CD4-positive, alpha-beta T cell (primary cell): ENCODE measurements around the gene CARD9. TPM values are rescaled to one million over a fixed set of nuclear protein-coding genes. Genes with fewer than 3 reads are reported as not detected.

ENCODE experiments used
- ATAC-seq: fragments of 200-7000 bp; cut with Tn5 transposase; one replicate; pipeline ENCODE4 v1.10.0; 2022; ENCODE audit warnings: mild to moderate bottlenecking; ENCODE audit not compliant: poor library complexity
- CTCF ChIA-PET: fragments of 350-600 bp; sonication (Branson Sonifier 250); formaldehyde crosslinking; loops from one replicate; lab custom pipeline; 2021; ENCODE audit warnings: antibody characterized with exemption, inconsistent platforms; lab: Charles Lee
- POLR2A ChIA-PET: fragments of 350-600 bp; sonication (Branson Sonifier 250); formaldehyde crosslinking; loops from one replicate; lab custom pipeline; 2021; ENCODE audit warnings: antibody characterized with exemption, inconsistent platforms; lab: Charles Lee
- DNase-seq, 14 experiments: peaks; one replicate each; pipeline ENCODE4 v3.0.0-alpha.2; 2013 to 2020; ENCODE audit warnings: mixed read lengths in 2 of 14
- H3K27ac ChIP-seq, 2 donors: one replicate each; pipeline versions ENCODE4 v1.5.1 to v1.7.0; 2013; ENCODE audit warnings: low read length in 2 of 2, low read depth in 1 of 2, mild to moderate bottlenecking in 1 of 2
- H3K27me3 ChIP-seq, 2 experiments: 1 replicate in 1 of 2; 2 replicates in 1 of 2; pipeline versions ENCODE4 v1.6.1 to v1.7.0; 2013; ENCODE audit warnings: low read length in 2 of 2, control low read depth in 1 of 2, mild to moderate bottlenecking in 1 of 2, moderate library complexity in 1 of 2; ENCODE audit not compliant: insufficient read depth in 2 of 2, control insufficient read depth in 1 of 2
- H3K36me3 ChIP-seq: one replicate; pipeline ENCODE4 v1.6.1; 2013; ENCODE audit warnings: low read length, control low read depth; ENCODE audit not compliant: insufficient read depth
- H3K4me1 ChIP-seq: one replicate; pipeline ENCODE4 v1.6.1; 2013; ENCODE audit warnings: low read length, control low read depth; ENCODE audit not compliant: insufficient read depth
- H3K4me3 ChIP-seq: one replicate; pipeline ENCODE4 v1.5.1; 2013; ENCODE audit warnings: mild to moderate bottlenecking, low read length, moderate library complexity
- H3K9me3 ChIP-seq, 2 experiments: 1 replicate in 1 of 2; 2 replicates in 1 of 2; pipeline versions ENCODE4 v1.6.1 to v1.7.0; 2013; ENCODE audit warnings: low read length in 2 of 2, mild to moderate bottlenecking in 2 of 2, control low read depth in 1 of 2, moderate library complexity in 1 of 2; ENCODE audit not compliant: control insufficient read depth in 1 of 2, insufficient read depth in 1 of 2
- H3K27ac Mint-ChIP-seq: one replicate; pipeline ENCODE4 v1.8.0; 2020; ENCODE audit warnings: mixed read lengths
- H3K27me3 Mint-ChIP-seq: one replicate; pipeline ENCODE4 v1.8.0; 2021; ENCODE audit warnings: mixed read lengths
- H3K36me3 Mint-ChIP-seq: one replicate; pipeline ENCODE4 v1.8.0; 2021; ENCODE audit warnings: low read depth, mixed read lengths
- H3K4me1 Mint-ChIP-seq: one replicate; pipeline ENCODE4 v1.8.0; 2021; ENCODE audit warnings: low read depth, mixed read lengths
- H3K4me3 Mint-ChIP-seq: one replicate; pipeline ENCODE4 v1.8.0; 2020; ENCODE audit warnings: mild to moderate bottlenecking, mixed read lengths
- H3K9me3 Mint-ChIP-seq: one replicate; pipeline ENCODE4 v1.8.0; 2020; ENCODE audit warnings: mixed read lengths
- CTCF ChIP-seq: fragments of 200-600 bp; IDR thresholded peaks from one replicate; pipeline ENCODE4 v1.8.0; 2022; ENCODE audit warnings: antibody characterized with exemption, mild to moderate bottlenecking
- intact Hi-C, 2 experiments: fragments of 100-400 bp; cut with DNase I in 1 of 2; cut with micrococcal nuclease in 1 of 2; formaldehyde crosslinking; loops; one replicate each; pipeline versions ENCODE4 v1.15.1 to v1.9.0; 2023 to 2025; cut with DNase I, micrococcal nuclease
- total RNA-seq, 174 experiments: library from RNA in 2 of 174; stranded (reverse) in 2 of 174; gene quantifications; one replicate each; pipeline ENCODE4 v1.2.3 and lab custom pipeline; 2021 to 2026

Gene CARD9
- total RNA-seq, 2 experiments from 2014 or later, result 0.36 to 0.64 TPM

- Histone ChIP-seq H3K27me3 (no peaks in the 10 kb centered on the region), H3K4me3 (no peak overlapping the region), H3K36me3 (peaks cover 39% of the 10 kb centered on the region), H3K9me3 (no peaks in the 10 kb centered on the region), H3K27ac (no peak overlapping the region), H3K4me1 (peaks cover 22% of the 10 kb centered on the region)
- no peak overlapping the region for H3K4me3 Mint-ChIP-seq
- no peak for TF ChIP-seq CTCF
- H3K27me3 Mint-ChIP-seq, result no peaks in the 10 kb centered on the region
- H3K4me1 Mint-ChIP-seq, result peaks cover 18% of the 10 kb centered on the region
- CTCF ChIA-PET, result interaction anchor here (1.2 kb wide), 1 partner anchor 18 kb away, joined by 4 read pairs; the partner anchor contains the start of gene DNLZ
- ATAC-seq (no peak), DNase-seq (no peak)
- H3K9me3 Mint-ChIP-seq, result no peaks in the 10 kb centered on the region
- peaks cover 30% of the 10 kb centered on the region for H3K36me3 Mint-ChIP-seq
- POLR2A ChIA-PET, result no interaction called here
- intact Hi-C loops, result no loop called here
- H3K27ac Mint-ChIP-seq, result no peak overlapping the region
Measured at GRCh38 chr9:136381966-136382513, 8.6 kb upstream of the CARD9 start.

GRCh38 chr9:136381311-136381710 lies 7.8 kb upstream of the CARD9 start:
- intact Hi-C loops, result no loop called here
- H3K4me1 ChIP-seq, result peaks cover 22% of the 10 kb centered on the region
- POLR2A ChIA-PET, result no interaction called here

GRCh38 chr9:136380381-136380780 lies 6.9 kb upstream of the CARD9 start:
- POLR2A ChIA-PET, result no interaction called here
- intact Hi-C loops, result no loop called here

More at GRCh38 chr9:136381311-136381710, 7.8 kb upstream of the CARD9 start:
- H3K4me3 ChIP-seq, result no peak overlapping the region
- Mint-ChIP-seq H3K36me3 (peaks cover 28% of the 10 kb centered on the region), H3K4me3 (no peak overlapping the region), H3K4me1 (peaks cover 18% of the 10 kb centered on the region), H3K9me3 (no peaks in the 10 kb centered on the region), H3K27me3 (no peaks in the 10 kb centered on the region), H3K27ac (no peak overlapping the region)
- ATAC-seq, result no peak
- no peaks in the 10 kb centered on the region for H3K27me3 ChIP-seq
- CTCF ChIA-PET, result interaction anchor here (1.2 kb wide), 1 partner anchor 18 kb away, joined by 4 read pairs; the partner anchor contains the start of gene DNLZ
- no peaks in the 10 kb centered on the region for H3K9me3 ChIP-seq
- no peak for TF ChIP-seq CTCF
- peaks cover 36% of the 10 kb centered on the region for H3K36me3 ChIP-seq
- no peak for DNase-seq
- H3K27ac ChIP-seq, result no peak overlapping the region

More at GRCh38 chr9:136380381-136380780, 6.9 kb upstream of the CARD9 start:
- no peak for ATAC-seq
- H3K4me1 Mint-ChIP-seq, result peaks cover 10% of the 10 kb centered on the region
- H3K9me3 Mint-ChIP-seq, result no peaks in the 10 kb centered on the region
- no peak overlapping the region for H3K27ac Mint-ChIP-seq
- Histone ChIP-seq H3K27me3 (no peaks in the 10 kb centered on the region), H3K27ac (no peak overlapping the region), H3K4me1 (peaks cover 14% of the 10 kb centered on the region), H3K4me3 (no peak overlapping the region), H3K36me3 (peaks cover 36% of the 10 kb centered on the region), H3K9me3 (no peaks in the 10 kb centered on the region)
- no peak for TF ChIP-seq CTCF
- DNase-seq, result no peak
- no peaks in the 10 kb centered on the region for H3K27me3 Mint-ChIP-seq
- CTCF ChIA-PET, result no interaction called here
- H3K36me3 Mint-ChIP-seq, result peaks cover 20% of the 10 kb centered on the region
- H3K4me3 Mint-ChIP-seq, result no peak overlapping the region
